Tongue (tissue), 2 donors: Measurements from ENCODE around the gene MRPL41. TPM values are rescaled to one million over a fixed set of nuclear protein-coding genes. Genes with fewer than 3 reads are reported as not detected.
"Not testable (repeated sequence)": the region's sequence is repeated elsewhere in the genome, so short reads cannot be mapped to it uniquely, and the experiment has no call there.

Experiments used
- DNase-seq: peaks from one replicate; pipeline ENCODE4 v3.0.0-alpha.2; 2015
- total RNA-seq: library from RNA; depleted of rRNA; stranded (reverse); fragments of >200 nt; gene quantifications from one replicate; pipeline ENCODE4 v1.2.3, GENCODE V29; 2014

MRPL41 gene
- total RNA-seq, 1 donor from 2014 or later, result 29.1 TPM

DNA sequence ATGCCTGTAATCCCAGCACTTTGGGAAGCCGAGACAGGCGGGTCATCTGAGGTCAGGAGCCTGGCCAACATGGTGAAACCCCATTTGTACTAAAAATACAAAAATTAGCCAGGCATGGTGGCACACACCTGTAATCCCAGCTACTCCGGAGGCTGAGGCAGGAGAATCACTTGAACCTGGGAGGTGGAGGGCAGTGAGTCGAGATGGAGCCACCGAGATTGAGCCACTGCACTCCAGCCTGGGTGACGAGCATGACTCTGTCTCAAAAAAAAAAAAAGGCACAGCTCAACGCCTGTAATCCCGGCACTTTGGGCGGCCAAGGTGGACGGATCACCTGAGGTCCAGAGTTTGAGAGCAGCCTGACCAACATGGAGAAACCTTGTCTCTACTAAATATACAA is 2.0 kb downstream of the MRPL41 start:
- not testable (repeated sequence) for DNase-seq

DNA sequence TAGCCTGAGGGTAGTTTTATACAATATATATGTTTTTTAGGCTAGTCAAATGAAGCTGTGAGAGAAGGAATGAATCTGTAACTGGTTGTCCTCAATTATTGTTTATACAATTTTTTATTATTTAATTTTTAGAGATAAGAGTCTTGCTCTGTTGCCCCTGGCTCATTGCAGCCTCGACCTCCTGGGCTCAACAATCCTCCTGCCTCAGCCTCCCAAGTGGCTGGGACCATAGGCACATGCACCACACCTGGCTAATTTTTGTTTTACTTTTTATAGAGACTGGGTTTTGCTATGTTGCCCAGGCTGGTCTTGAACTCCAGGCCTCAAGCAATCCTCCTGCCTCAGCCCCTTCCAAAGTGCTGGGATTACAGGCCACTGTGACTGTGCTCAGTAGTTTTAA is 2.7 kb downstream of the MRPL41 start:
- DNase-seq, result no peak

DNA sequence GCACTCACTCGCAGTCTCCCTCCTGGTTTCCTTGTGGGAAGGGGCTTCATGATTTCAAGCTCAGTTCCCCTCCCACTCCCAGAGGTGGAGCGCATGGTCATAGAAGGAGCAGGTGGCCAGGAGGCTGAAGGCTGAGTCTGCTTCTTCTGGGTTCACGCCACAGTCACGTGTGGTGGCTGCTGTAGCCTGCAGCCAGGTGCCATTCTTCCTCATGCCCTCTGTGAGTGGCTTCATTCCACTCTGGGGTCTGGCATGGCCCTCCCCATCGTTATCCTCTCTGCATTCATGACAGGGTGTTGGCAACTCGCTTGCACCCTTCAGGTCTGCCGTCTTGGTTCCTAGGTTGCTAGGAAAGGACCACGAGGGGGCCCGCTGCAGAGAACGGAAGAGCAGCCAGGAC is 3.5 kb downstream of the MRPL41 start:
- DNase-seq, result no peak

DNA sequence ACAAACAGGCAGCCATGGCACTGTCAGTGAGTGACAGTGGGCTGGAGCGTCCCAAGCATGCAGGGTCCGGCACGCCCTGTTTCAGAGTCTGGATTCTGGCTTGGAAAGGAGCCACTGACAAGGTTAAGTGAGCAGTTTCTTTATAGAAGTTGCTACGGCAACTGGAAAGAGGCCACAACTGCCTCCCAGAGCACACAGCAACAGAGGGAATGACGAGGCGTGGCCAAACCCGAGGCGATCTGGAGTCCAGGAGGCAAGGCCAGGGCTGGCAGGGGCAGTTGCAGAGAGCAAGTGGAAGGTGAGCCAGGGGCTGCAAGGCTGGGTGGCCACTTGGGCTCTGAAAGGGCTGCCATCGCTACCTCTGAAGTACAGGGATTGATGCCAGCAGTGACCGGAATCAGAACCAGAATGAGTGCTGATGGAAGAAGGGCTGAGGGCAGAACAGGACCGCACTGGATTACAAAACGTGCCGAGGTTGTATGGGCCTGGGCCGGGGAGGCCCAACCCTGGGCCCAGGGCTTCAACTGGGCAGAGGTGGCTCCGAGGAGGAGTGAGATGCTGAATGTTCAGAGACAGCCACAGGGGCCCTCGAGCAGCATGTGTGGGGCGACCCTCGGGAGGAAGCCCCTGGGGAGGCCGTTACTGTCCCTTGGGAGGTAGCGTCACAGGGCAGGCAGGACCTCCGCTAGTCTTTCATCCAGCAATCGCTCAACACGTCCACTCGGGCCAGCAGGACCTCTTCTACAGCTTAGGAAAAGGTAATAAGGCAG is 4.6 kb downstream of the MRPL41 start:
- peak; percentile 40 for DNase-seq

DNA sequence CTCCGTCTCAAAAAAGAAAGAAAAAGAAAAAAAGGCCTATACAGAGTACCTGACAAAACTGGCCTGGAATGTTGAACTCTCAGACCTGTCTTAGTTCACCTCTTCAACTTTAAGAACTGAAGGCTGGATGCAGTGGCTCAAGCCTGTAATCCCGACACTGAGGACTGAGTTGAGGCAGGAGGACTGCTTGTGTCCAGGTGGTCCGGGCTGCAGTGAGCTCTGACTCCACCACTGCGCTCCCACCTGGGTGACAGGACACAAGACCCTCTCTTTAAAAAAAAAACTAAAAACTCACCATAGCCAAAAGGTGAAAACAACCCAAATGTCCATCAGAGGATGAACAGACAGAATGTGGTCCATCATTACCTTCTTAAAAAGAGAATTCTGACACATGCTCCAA is 6.4 kb downstream of the MRPL41 start:
- DNase-seq, result no peak

DNA sequence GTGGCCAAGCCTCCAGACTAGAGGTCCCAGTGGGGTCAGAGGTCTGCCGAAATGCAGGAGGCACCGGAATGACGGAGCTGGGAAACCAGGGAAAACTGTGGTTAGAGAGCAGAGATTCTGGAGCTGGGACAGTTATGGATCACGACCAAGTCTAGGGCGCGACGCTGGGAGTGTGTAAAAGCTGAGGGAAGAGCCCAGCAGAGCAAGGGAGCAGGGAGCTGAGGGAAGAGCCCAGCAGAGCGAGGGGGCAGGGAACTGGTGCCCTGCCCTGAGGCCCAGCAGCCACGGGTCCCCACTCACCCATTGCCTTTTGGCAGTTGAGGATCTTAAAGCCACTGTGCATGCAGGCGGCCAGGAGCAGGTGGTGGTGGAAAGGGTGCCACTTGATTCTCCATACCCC is 12.5 kb downstream of the MRPL41 start:
- DNase-seq, result no peak

DNA sequence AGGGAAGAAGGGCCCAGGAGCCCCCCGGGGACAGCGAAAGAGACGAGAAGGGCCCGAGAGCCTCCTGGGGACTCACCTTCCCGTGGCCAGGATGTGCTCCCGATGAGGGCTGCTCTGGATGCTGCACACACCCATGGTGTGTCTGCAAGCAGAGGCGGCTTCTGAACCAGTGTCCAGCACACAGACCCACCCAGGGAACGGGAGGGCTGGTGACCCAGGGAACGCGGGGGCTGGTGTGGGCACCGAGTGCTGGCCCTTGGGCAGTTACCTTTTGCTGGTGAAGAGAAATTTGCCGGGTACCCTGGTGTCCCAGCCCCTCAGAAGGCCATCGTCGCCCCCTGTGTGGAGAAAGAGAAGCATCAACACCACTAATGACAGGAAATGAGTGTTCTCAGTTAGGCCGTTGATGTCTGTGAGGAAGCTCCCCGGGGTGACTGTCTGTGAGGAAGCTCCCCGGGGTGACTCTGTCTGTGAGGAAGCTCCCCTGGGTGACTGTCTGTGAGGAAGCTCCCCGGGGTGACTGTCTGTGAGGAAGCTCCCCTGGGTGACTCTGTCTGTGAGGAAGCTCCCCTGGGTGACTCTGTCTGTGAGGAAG is 13.2 kb downstream of the MRPL41 start:
- no peak for DNase-seq

DNA sequence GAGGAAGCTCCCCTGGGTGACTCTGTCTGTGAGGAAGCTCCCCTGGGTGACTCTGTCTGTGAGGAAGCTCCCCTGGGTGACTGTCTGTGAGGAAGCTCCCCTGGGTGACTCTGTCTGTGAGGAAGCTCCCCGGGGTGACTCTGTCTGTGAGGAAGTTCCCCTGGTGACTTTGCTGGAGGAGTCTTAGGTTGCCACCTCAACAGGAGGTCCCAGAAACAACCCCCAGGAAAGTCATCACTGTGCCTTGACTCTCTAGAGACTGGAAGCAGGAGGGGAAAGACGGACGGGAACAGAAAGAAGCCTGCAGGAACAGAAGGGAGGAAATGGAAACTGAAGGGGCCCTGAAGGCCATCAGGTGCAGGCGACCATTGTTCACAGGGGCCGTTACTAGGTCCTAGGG is 16.8 kb downstream of the MRPL41 start:
- not testable (repeated sequence) for DNase-seq

DNA sequence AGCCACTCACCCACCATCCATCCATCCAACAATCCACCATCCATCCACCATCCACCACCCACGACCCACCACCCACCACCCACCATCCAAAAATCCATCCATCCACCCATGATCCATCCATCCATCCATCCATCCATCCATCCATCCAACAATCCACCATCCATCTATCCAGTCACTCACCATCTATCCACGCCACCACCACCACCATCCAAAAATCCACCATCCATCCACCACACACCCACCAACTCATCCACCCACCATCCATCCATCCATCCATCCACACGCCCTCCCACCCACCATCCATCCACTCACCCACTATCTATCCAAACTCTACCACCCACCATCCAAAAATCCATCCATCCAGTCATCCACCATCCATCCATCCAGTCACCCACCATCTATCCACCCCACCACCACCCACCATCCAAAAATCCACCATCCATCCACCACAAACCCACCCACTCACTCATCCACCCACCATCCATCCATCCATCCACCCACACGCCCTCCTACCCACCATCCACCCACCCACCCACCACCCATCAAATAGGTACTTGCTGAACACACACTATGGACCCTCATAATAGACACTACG is 18.0 kb downstream of the MRPL41 start:
- DNase-seq, result no peak

DNA sequence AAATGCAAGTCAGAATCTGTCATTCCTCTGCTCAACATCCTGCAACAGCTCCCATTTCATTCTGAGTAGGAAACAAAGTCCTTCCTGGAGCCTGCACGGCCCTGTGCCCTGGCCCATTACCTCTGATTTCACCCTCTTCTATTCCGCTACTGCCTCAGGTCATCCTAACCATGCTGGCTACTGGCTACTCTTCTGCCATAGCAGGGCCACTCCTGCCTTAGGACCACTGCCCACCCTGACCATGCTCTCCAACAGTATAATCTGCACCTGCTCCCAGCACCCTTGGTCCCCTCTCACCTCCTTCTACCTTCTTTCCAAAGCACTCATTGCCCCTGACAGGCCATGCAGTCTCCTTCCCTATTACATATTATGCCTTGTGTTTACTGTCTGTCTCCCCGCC is 18.9 kb downstream of the MRPL41 start:
- DNase-seq, result no peak

DNA sequence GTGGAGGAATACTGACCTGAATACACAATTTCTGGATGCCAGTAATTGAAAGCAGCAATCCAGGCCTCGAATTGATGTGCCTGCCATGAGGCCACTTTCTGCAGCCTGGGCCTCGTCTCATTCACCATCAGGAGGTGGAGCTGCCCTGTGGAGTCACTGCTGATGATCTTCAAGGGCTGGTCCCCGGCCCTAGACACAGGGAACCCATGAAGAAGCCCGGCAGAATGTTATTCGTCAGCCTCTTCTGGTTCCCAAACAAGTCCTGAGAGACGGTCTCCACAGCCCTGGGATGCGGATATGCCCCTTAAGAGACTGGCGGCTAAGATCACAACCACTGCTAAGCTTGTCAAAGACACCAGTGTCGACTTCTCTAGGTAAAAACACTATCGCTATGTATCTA is 22.5 kb downstream of the MRPL41 start:
- no peak for DNase-seq

DNA sequence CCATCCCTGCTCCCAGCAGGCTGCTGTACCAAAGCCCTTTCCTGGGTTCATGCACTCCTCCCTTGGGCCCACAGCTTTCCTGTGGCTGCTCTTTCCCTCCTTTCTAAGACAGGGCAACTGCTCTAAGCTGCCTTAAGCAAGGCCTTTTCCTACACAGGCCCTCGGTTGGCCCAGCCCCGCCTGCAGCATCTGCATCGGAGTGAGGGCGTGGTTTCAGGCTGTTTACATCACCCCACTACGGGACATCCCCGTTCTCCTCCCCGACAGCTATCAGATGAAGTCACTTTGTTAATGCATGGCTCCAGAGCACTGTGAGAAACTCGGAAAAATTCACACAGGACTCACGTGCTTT is 23.7 kb downstream of the MRPL41 start:
- no peak for DNase-seq

DNA sequence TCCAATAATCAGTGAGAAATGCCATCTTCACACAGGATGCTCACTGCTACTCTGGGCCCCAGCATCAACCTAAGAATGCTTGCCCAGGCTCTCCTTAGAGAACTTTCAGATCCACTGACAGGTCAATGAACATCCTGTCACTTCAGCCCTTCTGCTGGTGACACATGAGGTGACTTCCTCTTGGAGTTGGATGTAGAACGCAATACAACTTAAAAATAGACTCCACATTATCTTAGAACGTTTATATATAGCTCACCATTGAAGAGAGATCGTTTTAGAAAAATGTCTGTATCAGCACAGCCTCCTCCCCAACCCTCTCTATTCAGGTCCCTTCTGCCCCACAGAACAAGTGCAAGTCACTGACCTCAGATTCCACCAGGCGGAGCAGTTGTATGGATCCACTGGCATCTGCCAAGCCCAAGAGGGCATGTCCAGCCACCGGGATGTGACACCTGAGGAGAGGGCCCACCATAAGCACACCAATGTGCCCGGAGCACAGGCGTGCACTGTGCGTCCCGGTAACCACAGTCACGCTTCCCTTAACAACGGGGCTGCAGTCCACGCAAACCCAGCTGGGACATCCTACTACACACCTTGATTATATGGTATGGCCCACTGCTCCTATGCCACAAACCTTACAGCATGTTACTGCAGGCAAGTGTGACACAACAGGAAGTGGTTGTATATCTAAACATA is 24.2 kb downstream of the MRPL41 start:
- DNase-seq, result no peak

DNA sequence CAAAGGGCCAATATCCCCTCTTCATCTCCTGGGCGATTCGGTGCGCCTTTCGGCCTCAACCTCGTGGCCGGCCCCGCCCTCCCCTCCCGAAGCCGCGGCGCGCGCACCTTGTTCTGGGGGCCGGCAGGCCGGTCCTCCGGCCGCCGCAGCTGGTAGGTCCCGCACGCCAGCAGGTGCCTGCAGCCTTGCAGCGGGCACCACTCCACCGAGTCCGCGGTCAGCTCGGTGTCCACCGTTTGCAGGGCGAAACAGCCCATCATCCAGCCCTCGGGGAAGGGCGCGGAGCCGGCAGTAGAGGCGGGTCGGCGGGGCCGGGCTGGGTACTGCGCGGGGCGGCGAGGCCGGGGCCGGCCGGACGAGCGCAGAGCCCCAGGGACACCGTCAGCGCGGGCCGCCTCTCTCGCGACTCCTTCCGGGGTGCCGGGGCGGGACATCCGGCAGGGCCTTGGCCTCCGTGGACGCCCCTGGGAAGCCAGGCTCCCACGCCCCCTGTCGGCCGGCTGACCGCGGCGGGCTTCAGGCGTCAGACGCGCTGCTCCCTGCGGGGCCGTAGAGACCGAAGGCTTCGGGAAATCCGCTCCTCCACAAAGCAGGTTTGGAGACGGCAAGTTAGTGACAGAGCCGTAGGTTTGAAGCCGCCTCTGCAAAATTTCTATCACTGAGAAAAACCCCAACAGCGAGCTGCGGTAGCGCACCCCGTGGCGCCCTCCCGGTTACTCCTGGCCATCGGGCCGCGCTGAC is 27.0 kb downstream of the MRPL41 start, which contains the start of gene DPH7:
DPH7 (minus strand) TSS at position 408 of the 741 bp plus-strand sequence; CDS start at position 260, 148 bp downstream.
- peak; percentile 96 for DNase-seq

DNA sequence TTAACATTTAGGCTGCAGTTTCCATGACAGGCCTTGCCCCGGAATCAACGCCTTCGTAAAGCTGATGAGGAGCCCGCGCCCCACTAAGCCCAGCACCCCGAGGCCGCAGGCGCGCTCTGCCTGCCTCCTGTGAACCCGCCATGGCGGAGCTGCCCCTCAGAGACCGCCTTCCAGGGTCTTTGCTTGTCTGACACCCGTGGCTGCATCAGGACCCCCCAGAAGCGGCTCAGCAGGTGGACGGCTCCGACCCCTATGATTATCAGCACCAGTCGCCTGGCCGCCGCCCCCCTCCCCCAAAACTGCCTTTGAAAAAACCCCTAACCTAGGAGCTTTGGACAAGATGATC is 27.6 kb downstream of the MRPL41 start:
- no peak for DNase-seq

DNA sequence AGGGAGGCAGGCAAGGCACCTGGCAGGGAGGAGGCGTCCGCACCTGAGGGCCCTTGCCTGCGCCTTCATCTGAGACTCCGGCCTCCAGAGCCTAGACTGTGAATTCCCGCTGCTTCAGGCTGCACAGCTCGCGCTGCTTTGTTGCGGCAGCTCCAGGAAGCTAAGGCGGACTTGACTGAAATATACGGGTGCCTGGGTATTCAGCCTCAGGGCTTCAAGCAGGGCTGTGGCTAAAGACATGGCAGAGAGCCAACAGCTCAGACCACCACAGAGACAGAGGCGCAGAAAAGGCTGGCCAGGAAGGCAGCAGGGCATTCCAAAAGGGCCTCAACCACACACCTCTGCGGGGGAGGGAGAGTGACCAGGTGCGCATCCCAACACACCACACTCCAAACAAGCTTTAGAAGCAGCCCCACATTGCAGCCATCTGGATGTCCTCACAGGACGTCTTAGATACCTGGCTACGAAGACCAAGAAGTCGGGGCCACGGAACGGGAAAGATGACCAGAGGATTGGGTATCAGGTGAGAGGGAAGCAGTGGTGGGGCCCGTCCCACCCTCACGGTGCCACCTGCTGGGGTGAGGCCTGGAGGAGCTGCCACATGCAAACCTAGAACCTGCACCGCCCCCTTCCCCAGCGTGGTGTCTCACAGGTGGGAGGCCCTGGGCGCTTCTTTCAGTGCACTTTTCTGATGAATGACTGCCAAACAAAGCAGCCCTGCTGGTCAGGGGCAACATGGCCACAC is 28.7 kb downstream of the MRPL41 start:
- no peak for DNase-seq

DNA sequence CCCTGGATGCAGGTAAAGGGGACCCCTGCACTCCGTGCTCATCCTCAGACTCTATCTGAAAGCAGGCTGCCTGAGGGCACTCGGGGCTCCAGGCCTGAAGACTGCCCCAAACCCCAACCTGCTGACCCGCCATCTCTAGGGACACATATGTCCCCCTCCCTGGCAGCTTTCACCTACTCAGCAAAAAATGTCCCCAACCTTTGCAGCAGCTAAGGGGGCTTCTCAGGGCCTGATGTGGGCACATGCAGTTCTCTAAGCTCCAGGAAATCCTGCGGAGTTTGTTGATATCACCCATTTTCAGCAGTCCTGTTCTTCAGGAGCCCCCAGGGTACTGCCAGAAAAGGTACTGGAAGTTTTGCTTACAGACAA is 29.3 kb downstream of the MRPL41 start:
- no peak for DNase-seq

DNA sequence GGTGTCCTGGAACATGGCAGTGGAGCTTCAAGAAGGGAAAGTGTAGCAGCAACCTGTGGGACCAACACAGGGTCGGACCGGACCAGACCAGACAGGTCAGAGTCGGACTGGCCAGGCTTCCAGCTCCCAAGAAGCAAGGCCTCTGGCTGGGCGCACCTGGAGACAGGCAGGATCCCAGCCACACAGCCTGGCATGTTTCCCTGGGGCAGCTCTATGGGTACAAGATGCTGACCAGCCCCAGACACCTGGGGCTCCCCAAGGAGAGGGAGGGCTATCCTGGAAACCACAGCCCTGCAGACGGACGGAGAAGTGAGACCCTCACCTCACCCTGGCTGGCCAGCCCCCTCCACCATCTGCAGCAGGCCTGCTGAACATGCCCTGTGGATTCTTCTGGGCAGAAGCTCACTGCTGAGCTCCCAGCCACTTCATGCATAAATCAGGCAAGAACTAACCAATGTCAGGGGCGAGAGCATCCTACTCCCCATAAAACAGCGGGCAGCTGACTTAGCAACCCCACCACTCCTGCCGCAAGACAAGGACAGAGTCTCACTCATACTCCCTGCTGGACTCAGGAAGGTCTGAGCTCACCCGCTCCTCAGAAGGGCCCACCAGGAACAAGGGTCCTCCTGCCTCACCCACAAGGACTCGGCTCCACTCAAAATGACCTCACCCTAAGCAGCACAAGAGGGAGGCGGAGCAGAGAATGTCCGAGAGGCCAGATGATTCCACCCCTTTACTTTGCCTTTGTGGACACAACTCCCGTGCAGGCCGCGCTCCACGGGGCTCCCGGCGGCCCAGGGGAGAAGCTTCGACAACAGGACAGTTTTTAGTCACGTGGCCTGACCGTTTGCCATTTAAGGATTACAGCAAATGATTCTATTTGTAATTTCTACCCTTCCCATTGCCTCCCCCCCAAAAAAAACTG is 29.9 kb downstream of the MRPL41 start:
- DNase-seq, result no peak

DNA sequence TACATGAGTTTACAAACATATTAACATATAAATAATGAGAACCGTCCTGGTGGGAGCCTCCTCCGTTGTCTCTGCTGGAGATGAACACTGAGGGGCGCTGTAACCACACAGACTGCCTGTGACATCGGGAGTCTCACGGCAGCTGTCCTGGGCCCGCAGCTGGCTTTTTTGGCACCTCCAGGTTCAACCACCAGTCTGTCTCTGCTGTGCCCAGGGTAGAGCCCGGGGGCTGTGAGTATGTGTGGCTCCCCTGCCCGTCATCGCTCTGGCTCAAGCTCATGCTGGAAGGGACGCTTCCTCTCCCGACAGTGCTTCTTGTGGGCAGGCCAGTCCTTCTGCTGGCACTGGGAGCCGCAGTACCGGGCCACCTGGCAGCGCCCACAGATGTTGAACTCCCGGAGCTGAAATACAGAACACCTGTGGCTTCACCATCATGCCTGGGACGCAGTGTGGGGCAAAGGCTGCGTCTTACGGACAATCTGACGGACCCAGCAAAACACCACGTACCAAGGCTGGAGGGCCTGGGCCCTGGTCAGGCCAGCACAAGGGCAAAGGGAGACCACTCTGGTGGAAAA is 30.7 kb downstream of the MRPL41 start:
- no peak for DNase-seq

DNA sequence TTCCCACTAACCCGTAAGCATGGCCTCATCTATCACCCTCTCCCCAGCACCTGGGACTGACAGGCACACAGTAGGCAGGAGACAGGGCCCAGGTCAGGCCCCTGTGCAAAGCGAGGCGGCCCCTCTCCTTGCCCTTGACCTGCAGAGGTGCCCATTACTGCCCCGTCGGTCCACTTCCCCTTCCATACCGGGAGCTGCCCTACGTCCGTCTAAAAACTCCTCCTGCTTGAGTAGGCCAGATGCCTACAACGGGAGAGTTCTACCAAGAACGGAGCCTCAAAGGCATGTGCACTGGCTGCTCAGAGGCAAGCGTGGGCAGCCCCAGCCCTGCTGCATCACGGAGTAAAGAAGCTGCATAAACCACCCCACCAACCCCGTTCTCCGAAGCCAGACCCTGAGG is 31.7 kb downstream of the MRPL41 start:
- no peak for DNase-seq
